HepG2 (cell line): ENCODE data around the gene GPATCH8. TPM values are rescaled to one million over a fixed set of nuclear protein-coding genes. Genes with fewer than 3 reads are reported as not detected.

Experiments used
- KLF11 ChIP-seq: IDR thresholded peaks from 2 replicates; pipeline ENCODE4 v1.6.1; 2016; ENCODE audit warnings: missing compliant biosample characterization
- SCMH1 ChIP-seq: sonication (generic); formaldehyde crosslinking; IDR thresholded peaks from 2 replicates; pipeline ENCODE4 v1.9.0; 2021; ENCODE audit warnings: missing genetic modification reagents, mild to moderate bottlenecking, borderline replicate concordance
- ZNF234 ChIP-seq: sonication (generic); formaldehyde crosslinking; conservative IDR thresholded peaks from 2 replicates; pipeline ENCODE4 v1.5.1; 2020; ENCODE audit warnings: mild to moderate bottlenecking, missing genetic modification reagents
- ZNF337 ChIP-seq: sonication (generic); formaldehyde crosslinking; IDR thresholded peaks from 2 replicates; pipeline ENCODE4 v1.5.1; 2020; ENCODE audit warnings: missing genetic modification reagents, low read depth, mild to moderate bottlenecking, borderline replicate concordance
- ZNF460 ChIP-seq: sonication (generic); formaldehyde crosslinking; IDR thresholded peaks from 2 replicates; pipeline ENCODE4 v1.5.1; 2020; ENCODE audit warnings: missing genetic modification reagents, mild to moderate bottlenecking, borderline replicate concordance
- ZNF567 ChIP-seq: sonication (generic); formaldehyde crosslinking; IDR thresholded peaks from 2 replicates; pipeline ENCODE4 v1.8.1; 2023; ENCODE audit warnings: mild to moderate bottlenecking, missing genetic modification reagents, borderline replicate concordance
- ZNF615 ChIP-seq: sonication (generic); formaldehyde crosslinking; IDR thresholded peaks from 2 replicates; pipeline ENCODE4 v1.5.0; 2020; ENCODE audit warnings: mild to moderate bottlenecking, missing genetic modification reagents, borderline replicate concordance
- ZNF672 ChIP-seq: sonication (generic); formaldehyde crosslinking; IDR thresholded peaks from 2 replicates; pipeline ENCODE4 v1.8.1; 2022; ENCODE audit warnings: missing genetic modification reagents
- polyA plus RNA-seq, 8 experiments: library from polyadenylated mRNA; depleted of rRNA in 3 of 8; stranded (reverse) in 7 of 8; unstranded in 1 of 8; fragments of >200 nt; fragmentation: Illumina TruSeq in 4 of 8; extraction: Trizol in 4 of 8; gene quantifications; 2 replicates each; pipeline versions ENCODE4 v1.2.1 to v1.2.3, GENCODE V29; 2011 to 2016; ENCODE audit warnings: low read depth in 4 of 8, missing spikeins in 1 of 8, mixed read lengths in 1 of 8; ENCODE audit not compliant: insufficient read depth in 1 of 8
- total RNA-seq, 5 experiments: library from RNA; depleted of rRNA; stranded (reverse); fragments of >200 nt; fragmentation: Illumina TruSeq; extraction: Trizol; gene quantifications; 2 replicates each; pipeline ENCODE4 v1.2.3, GENCODE V29; 2016; ENCODE audit warnings: low read depth in 1 of 5
- TF ChIP-seq, protein P1 (sequence below): sonication (generic); formaldehyde crosslinking; IDR thresholded peaks from 2 replicates; pipeline ENCODE4 v1.4.0; 2020; ENCODE audit warnings: mild to moderate bottlenecking, missing genetic modification reagents
- TF ChIP-seq, protein P2 (sequence below): sonication (generic); formaldehyde crosslinking; IDR thresholded peaks from 2 replicates; pipeline ENCODE4 v1.4.0; 2020; ENCODE audit warnings: mild to moderate bottlenecking, missing genetic modification reagents
- TF ChIP-seq, protein P3 (sequence below): fragments of 450-650 bp; IDR thresholded peaks from 2 replicates; pipeline ENCODE4 v1.6.1; 2016

GPATCH8 gene
- total and polyA plus RNA-seq, 2 of the 13 experiments (the other 11 are each of a cell fraction or from before 2014, with no cell fraction given), result 20.7 to 21.5 TPM

DNA sequence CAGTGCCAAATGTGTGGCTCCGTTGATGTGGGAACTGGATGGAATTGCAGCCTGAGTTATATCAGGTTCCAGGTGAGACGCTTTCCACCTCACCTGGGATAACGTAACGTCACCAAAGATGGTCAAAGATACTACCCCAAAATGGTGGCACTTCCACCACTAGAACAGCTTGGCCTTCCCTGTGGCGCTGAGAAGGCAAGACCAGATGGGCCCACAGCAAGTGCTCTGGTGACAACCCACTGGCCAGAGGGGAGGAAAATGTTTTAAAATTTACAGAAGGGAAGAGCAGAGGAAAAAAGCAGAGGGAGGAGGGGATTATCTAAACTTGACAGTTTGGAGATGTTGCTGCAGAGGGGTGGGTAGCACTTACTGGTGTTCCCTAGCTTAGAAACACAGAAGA, 106.3 kb downstream of the GPATCH8 start (continued):
- TF ChIP-seq, protein P1, sequence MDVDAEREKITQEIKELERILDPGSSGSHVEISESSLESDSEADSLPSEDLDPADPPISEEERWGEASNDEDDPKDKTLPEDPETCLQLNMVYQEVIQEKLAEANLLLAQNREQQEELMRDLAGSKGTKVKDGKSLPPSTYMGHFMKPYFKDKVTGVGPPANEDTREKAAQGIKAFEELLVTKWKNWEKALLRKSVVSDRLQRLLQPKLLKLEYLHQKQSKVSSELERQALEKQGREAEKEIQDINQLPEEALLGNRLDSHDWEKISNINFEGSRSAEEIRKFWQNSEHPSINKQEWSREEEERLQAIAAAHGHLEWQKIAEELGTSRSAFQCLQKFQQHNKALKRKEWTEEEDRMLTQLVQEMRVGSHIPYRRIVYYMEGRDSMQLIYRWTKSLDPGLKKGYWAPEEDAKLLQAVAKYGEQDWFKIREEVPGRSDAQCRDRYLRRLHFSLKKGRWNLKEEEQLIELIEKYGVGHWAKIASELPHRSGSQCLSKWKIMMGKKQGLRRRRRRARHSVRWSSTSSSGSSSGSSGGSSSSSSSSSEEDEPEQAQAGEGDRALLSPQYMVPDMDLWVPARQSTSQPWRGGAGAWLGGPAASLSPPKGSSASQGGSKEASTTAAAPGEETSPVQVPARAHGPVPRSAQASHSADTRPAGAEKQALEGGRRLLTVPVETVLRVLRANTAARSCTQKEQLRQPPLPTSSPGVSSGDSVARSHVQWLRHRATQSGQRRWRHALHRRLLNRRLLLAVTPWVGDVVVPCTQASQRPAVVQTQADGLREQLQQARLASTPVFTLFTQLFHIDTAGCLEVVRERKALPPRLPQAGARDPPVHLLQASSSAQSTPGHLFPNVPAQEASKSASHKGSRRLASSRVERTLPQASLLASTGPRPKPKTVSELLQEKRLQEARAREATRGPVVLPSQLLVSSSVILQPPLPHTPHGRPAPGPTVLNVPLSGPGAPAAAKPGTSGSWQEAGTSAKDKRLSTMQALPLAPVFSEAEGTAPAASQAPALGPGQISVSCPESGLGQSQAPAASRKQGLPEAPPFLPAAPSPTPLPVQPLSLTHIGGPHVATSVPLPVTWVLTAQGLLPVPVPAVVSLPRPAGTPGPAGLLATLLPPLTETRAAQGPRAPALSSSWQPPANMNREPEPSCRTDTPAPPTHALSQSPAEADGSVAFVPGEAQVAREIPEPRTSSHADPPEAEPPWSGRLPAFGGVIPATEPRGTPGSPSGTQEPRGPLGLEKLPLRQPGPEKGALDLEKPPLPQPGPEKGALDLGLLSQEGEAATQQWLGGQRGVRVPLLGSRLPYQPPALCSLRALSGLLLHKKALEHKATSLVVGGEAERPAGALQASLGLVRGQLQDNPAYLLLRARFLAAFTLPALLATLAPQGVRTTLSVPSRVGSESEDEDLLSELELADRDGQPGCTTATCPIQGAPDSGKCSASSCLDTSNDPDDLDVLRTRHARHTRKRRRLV (CRISPR knock-in tag), result no peak
- no peak for TF ChIP-seq ZNF234
- TF ChIP-seq SCMH1 (CRISPR knock-in tag), result no peak
- TF ChIP-seq ZNF567 (CRISPR knock-in tag), result no peak
- TF ChIP-seq ZNF460 (CRISPR knock-in tag), result no peak
- TF ChIP-seq ZNF672 (CRISPR knock-in tag), result no peak
- TF ChIP-seq, protein P2, sequence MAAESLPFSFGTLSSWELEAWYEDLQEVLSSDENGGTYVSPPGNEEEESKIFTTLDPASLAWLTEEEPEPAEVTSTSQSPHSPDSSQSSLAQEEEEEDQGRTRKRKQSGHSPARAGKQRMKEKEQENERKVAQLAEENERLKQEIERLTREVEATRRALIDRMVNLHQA, result no peak
- TF ChIP-seq KLF11, result no peak
- TF ChIP-seq, protein P3, sequence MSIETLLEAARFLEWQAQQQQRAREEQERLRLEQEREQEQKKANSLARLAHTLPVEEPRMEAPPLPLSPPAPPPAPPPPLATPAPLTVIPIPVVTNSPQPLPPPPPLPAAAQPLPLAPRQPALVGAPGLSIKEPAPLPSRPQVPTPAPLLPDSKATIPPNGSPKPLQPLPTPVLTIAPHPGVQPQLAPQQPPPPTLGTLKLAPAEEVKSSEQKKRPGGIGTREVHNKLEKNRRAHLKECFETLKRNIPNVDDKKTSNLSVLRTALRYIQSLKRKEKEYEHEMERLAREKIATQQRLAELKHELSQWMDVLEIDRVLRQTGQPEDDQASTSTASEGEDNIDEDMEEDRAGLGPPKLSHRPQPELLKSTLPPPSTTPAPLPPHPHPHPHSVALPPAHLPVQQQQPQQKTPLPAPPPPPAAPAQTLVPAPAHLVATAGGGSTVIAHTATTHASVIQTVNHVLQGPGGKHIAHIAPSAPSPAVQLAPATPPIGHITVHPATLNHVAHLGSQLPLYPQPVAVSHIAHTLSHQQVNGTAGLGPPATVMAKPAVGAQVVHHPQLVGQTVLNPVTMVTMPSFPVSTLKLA, result no peak
- TF ChIP-seq ZNF615 (CRISPR knock-in tag), result no peak
- TF ChIP-seq ZNF337 (CRISPR knock-in tag), result no peak
- TF ChIP-seq, all 625 proteins: peak for 0
